ENCODE data around the gene CCNY. TPM values are rescaled to one million over a fixed set of nuclear protein-coding genes. Genes with fewer than 3 reads are reported as not detected.
A peak's percentile ranks its signal among the peaks of the same experiment; 100 is the strongest.

The CCNY gene
- total RNA-seq, 6 experiments from 2014 or later: 22.4 to 49.2 (median 41.4) TPM

GRCh38 chr10:35506741-35507140 is 170.4 kb downstream of the CCNY start:
- no peak for TF ChIP-seq POLR2A (IDR thresholded peaks at IDR 0.05)
- TF ChIP-seq CTCF (IDR thresholded peaks at IDR 0.05): no peak
- Histone ChIP-seq H3K36me3 (no peaks in the 10 kb centered on the region), H3K4me1 (peaks cover 0 to 7% (median 0%) of the 10 kb centered on the region in 4 donors), H3K9me3 (no peaks in the 10 kb centered on the region), H3K4me3 (no peak overlapping the region), H3K27ac (no peak overlapping the region), H3K27me3 (no peaks in the 10 kb centered on the region)
- intact Hi-C loops (cut with DNase I): no loop called here
- ATAC-seq (peak in 2 of 4 donors; percentile 27 to 36), DNase-seq (no peak)

- ATAC-seq: peak; percentile 53 to 71 (median 66)
Observed at GRCh38 chr10:35507519-35508109, 171.3 kb downstream of the CCNY start.

GRCh38 chr10:35508647-35509046 is 172.3 kb downstream of the CCNY start:
- Histone ChIP-seq H3K4me3 (no peak overlapping the region), H3K4me1 (peaks cover 0 to 7% (median 0%) of the 10 kb centered on the region in 4 donors), H3K27ac (no peak overlapping the region), H3K27me3 (no peaks in the 10 kb centered on the region), H3K9me3 (no peaks in the 10 kb centered on the region), H3K36me3 (no peaks in the 10 kb centered on the region)
- DNase-seq (no peak), ATAC-seq (no peak)
- 67% methylated on average over 1 of the region's 1 CpG for WGBS (ENCODE audit: insufficient coverage, low coverage, low lambda C conversion rate, missing lambda C conversion rate)
- no peak for TF ChIP-seq POLR2A (IDR thresholded peaks at IDR 0.05)
- no peak for TF ChIP-seq CTCF (IDR thresholded peaks at IDR 0.05)
- intact Hi-C loops (cut with DNase I): no loop called here

More at GRCh38 chr10:35507519-35508109, 171.3 kb downstream of the CCNY start:
- H3K4me1 ChIP-seq: peaks cover 0 to 7% (median 0%) of the 10 kb centered on the region in 4 donors
- intact Hi-C loops (cut with DNase I): no loop called here
- H3K4me3 ChIP-seq: no peak overlapping the region
- no peaks in the 10 kb centered on the region for H3K27me3 ChIP-seq
- TF ChIP-seq CTCF (IDR thresholded peaks at IDR 0.05) (no peak), POLR2A (IDR thresholded peaks at IDR 0.05) (no peak)
- no peaks in the 10 kb centered on the region for H3K36me3 ChIP-seq
- no peaks in the 10 kb centered on the region for H3K9me3 ChIP-seq
- 55% methylated on average over 8 of the region's 8 CpGs for WGBS (ENCODE audit: insufficient coverage, low coverage, low lambda C conversion rate, missing lambda C conversion rate)
- DNase-seq: no peak
- H3K27ac ChIP-seq: peak overlapping the region in 1 of 3 donors; percentile 2

- intact Hi-C loops (cut with DNase I): no loop called here
- 82% methylated on average over 2 of the region's 8 CpGs for WGBS (ENCODE audit: insufficient coverage, low coverage, low lambda C conversion rate, missing lambda C conversion rate)
- TF ChIP-seq POLR2A (IDR thresholded peaks at IDR 0.05) (no peak), CTCF (IDR thresholded peaks at IDR 0.05) (no peak)
- DNase-seq: no peak
- Histone ChIP-seq H3K27ac (no peak overlapping the region), H3K4me3 (no peak overlapping the region), H3K4me1 (no peaks in the 10 kb centered on the region), H3K27me3 (no peaks in the 10 kb centered on the region), H3K9me3 (no peaks in the 10 kb centered on the region), H3K36me3 (no peaks in the 10 kb centered on the region)
- ATAC-seq: no peak
Observed at GRCh38 chr10:35510891-35511290, 174.6 kb downstream of the CCNY start.

- H3K4me1 ChIP-seq: no peaks in the 10 kb centered on the region
- H3K4me3 ChIP-seq: no peak overlapping the region
- WGBS (ENCODE audit: insufficient coverage, low coverage, low lambda C conversion rate, missing lambda C conversion rate): 91% methylated on average over 8 of the region's 8 CpGs
- H3K9me3 ChIP-seq: no peaks in the 10 kb centered on the region
- TF ChIP-seq CTCF (IDR thresholded peaks at IDR 0.05) (no peak), POLR2A (IDR thresholded peaks at IDR 0.05) (no peak)
- no peak overlapping the region for H3K27ac ChIP-seq
- H3K27me3 ChIP-seq: no peaks in the 10 kb centered on the region
- intact Hi-C loops (cut with DNase I): no loop called here
- DNase-seq (no peak), ATAC-seq (no peak)
- no peaks in the 10 kb centered on the region for H3K36me3 ChIP-seq
Observed at GRCh38 chr10:35511647-35512046, 175.3 kb downstream of the CCNY start.
